ENCODE data around the gene POU3F3.

POU3F3 gene

GRCh38 chr2:104856973-104857261 lies 3.0 kb downstream of the POU3F3 start:
- Histone ChIP-seq H3K4me1 (ENCODE audit: control extremely low read depth in 1 of 4, control insufficient read depth in 4 of 4, insufficient read depth in 4 of 4, low read length in 3 of 4) (peaks cover 0 to 34% (median 25%) of the 10 kb centered on the region in 4 experiments), H3K4me3 (ENCODE audit: control insufficient read depth in 1 of 7, extremely low read depth in 1 of 7, insufficient read depth in 4 of 7, low read depth in 2 of 7, low read length in 6 of 7) (peak overlapping the region in 2 of 7 experiments; percentile 23 to 32), H3K27me3 (replicated peaks in 2 of 5; ENCODE audit: control insufficient read depth in 4 of 5, insufficient read depth in 5 of 5, low read length in 4 of 5) (peaks cover 32 to 88% (median 54%) of the 10 kb centered on the region in 5 experiments), H3K27ac (ENCODE audit: insufficient read depth in 1 of 2, low read depth in 1 of 2, low read length in 2 of 2, poor library complexity in 1 of 2, severe bottlenecking in 2 of 2) (no peak overlapping the region), H3K9me3 (ENCODE audit: control extremely low read depth in 1 of 5, control insufficient read depth in 4 of 5, insufficient read depth in 2 of 5, low read depth in 1 of 5, low read length in 4 of 5) (peaks cover 0 to 3% (median 0%) of the 10 kb centered on the region in 5 experiments), H3K36me3 (ENCODE audit: control insufficient read depth in 4 of 4, insufficient read depth in 4 of 4, low read length in 3 of 4) (no peaks in the 10 kb centered on the region)
- WGBS (ENCODE audit: insufficient coverage): 0% methylated on average over 6 of the region's 41 CpGs
- CTCF ChIA-PET: interaction anchor here (1.0 to 1.3 kb wide), 2 partner anchors 10 to 11 kb away, joined by 3 to 5 read pairs; no protein-coding TSS in a partner anchor
- POLR2A ChIA-PET: interaction anchor here (0.6 kb wide), 1 partner anchor 87 kb away, joined by 3 read pairs; no protein-coding TSS in a partner anchor
- DNase-seq: no peak

- ChIA-PET CTCF (interaction anchor here (1.0 to 2.2 kb wide), 2 partner anchors 10 to 11 kb away, joined by 3 to 9 read pairs; no protein-coding TSS in a partner anchor), POLR2A (interaction anchor here (0.6 kb wide), 1 partner anchor 87 kb away, joined by 3 read pairs; no protein-coding TSS in a partner anchor)
- Histone ChIP-seq H3K4me3 (ENCODE audit: control insufficient read depth in 1 of 7, extremely low read depth in 1 of 7, insufficient read depth in 4 of 7, low read depth in 2 of 7, low read length in 6 of 7) (peak overlapping the region in 2 of 7 experiments; percentile 23 to 32), H3K36me3 (ENCODE audit: control insufficient read depth in 4 of 4, insufficient read depth in 4 of 4, low read length in 3 of 4) (no peaks in the 10 kb centered on the region), H3K4me1 (ENCODE audit: control extremely low read depth in 1 of 4, control insufficient read depth in 4 of 4, insufficient read depth in 4 of 4, low read length in 3 of 4) (peaks cover 0 to 34% (median 25%) of the 10 kb centered on the region in 4 experiments), H3K9me3 (ENCODE audit: control extremely low read depth in 1 of 5, control insufficient read depth in 4 of 5, insufficient read depth in 2 of 5, low read depth in 1 of 5, low read length in 4 of 5) (peaks cover 0 to 3% (median 0%) of the 10 kb centered on the region in 5 experiments), H3K27me3 (replicated peaks in 2 of 5; ENCODE audit: control insufficient read depth in 4 of 5, insufficient read depth in 5 of 5, low read length in 4 of 5) (peaks cover 37 to 88% (median 53%) of the 10 kb centered on the region in 5 experiments), H3K27ac (ENCODE audit: insufficient read depth in 1 of 2, low read depth in 1 of 2, low read length in 2 of 2, poor library complexity in 1 of 2, severe bottlenecking in 2 of 2) (no peak overlapping the region)
- peak in 1 of 3 donors; percentile 24 for DNase-seq
- WGBS (ENCODE audit: insufficient coverage): 8% methylated on average over 5 of the region's 33 CpGs
These were observed 3.5 kb downstream of the POU3F3 start for GRCh38 chr2:104857262-104858005.

GRCh38 chr2:104858006-104858978 lies 4.4 kb downstream of the POU3F3 start:
- peak in 1 of 3 donors; percentile 38 for DNase-seq
- CTCF ChIA-PET: interaction anchor here (2.2 kb wide), 1 partner anchor 9 kb away, joined by 9 read pairs; no protein-coding TSS in a partner anchor
- H3K27me3 ChIP-seq (replicated peaks in 2 of 5; ENCODE audit: control insufficient read depth in 4 of 5, insufficient read depth in 5 of 5, low read length in 4 of 5): peaks cover 39 to 88% (median 53%) of the 10 kb centered on the region in 5 experiments
- H3K27ac ChIP-seq (ENCODE audit: insufficient read depth in 1 of 2, low read depth in 1 of 2, low read length in 2 of 2, poor library complexity in 1 of 2, severe bottlenecking in 2 of 2): no peak overlapping the region
- peaks cover 0 to 29% (median 18%) of the 10 kb centered on the region in 4 experiments for H3K4me1 ChIP-seq (ENCODE audit: control extremely low read depth in 1 of 4, control insufficient read depth in 4 of 4, insufficient read depth in 4 of 4, low read length in 3 of 4)
- WGBS (ENCODE audit: insufficient coverage): 14% methylated on average over 5 of the region's 18 CpGs
- POLR2A ChIA-PET: no interaction called here
- H3K4me3 ChIP-seq (ENCODE audit: control insufficient read depth in 1 of 7, extremely low read depth in 1 of 7, insufficient read depth in 4 of 7, low read depth in 2 of 7, low read length in 6 of 7): no peak overlapping the region
- peaks cover 0 to 3% (median 0%) of the 10 kb centered on the region in 5 experiments for H3K9me3 ChIP-seq (ENCODE audit: control extremely low read depth in 1 of 5, control insufficient read depth in 4 of 5, insufficient read depth in 2 of 5, low read depth in 1 of 5, low read length in 4 of 5)
- H3K36me3 ChIP-seq (ENCODE audit: control insufficient read depth in 4 of 4, insufficient read depth in 4 of 4, low read length in 3 of 4): no peaks in the 10 kb centered on the region

- CTCF ChIA-PET: interaction anchor here (2.2 kb wide), 1 partner anchor 8 kb away, joined by 9 read pairs; no protein-coding TSS in a partner anchor
- POLR2A ChIA-PET: no interaction called here
- H3K4me1 ChIP-seq (ENCODE audit: control extremely low read depth in 1 of 4, control insufficient read depth in 4 of 4, insufficient read depth in 4 of 4, low read length in 3 of 4): peaks cover 0 to 28% (median 15%) of the 10 kb centered on the region in 4 experiments
- DNase-seq: peak in 1 of 3 donors; percentile 41
- H3K9me3 ChIP-seq (ENCODE audit: control extremely low read depth in 1 of 5, control insufficient read depth in 4 of 5, insufficient read depth in 2 of 5, low read depth in 1 of 5, low read length in 4 of 5): peaks cover 0 to 2% (median 0%) of the 10 kb centered on the region in 5 experiments
- H3K36me3 ChIP-seq (ENCODE audit: control insufficient read depth in 4 of 4, insufficient read depth in 4 of 4, low read length in 3 of 4): no peaks in the 10 kb centered on the region
- peaks cover 40 to 89% (median 54%) of the 10 kb centered on the region in 5 experiments for H3K27me3 ChIP-seq (replicated peaks in 2 of 5; ENCODE audit: control insufficient read depth in 4 of 5, insufficient read depth in 5 of 5, low read length in 4 of 5)
- H3K27ac ChIP-seq (ENCODE audit: insufficient read depth in 1 of 2, low read depth in 1 of 2, low read length in 2 of 2, poor library complexity in 1 of 2, severe bottlenecking in 2 of 2): no peak overlapping the region
- 0% methylated on average over 1 of the region's 5 CpGs for WGBS (ENCODE audit: insufficient coverage)
- no peak overlapping the region for H3K4me3 ChIP-seq (ENCODE audit: control insufficient read depth in 1 of 7, extremely low read depth in 1 of 7, insufficient read depth in 4 of 7, low read depth in 2 of 7, low read length in 6 of 7)
These were observed 5.4 kb downstream of the POU3F3 start for GRCh38 chr2:104859291-104859765.

- Histone ChIP-seq H3K4me1 (ENCODE audit: control extremely low read depth in 1 of 4, control insufficient read depth in 4 of 4, insufficient read depth in 4 of 4, low read length in 3 of 4) (peaks cover 0 to 24% (median 14%) of the 10 kb centered on the region in 4 experiments), H3K36me3 (ENCODE audit: control insufficient read depth in 4 of 4, insufficient read depth in 4 of 4, low read length in 3 of 4) (no peaks in the 10 kb centered on the region), H3K4me3 (ENCODE audit: control insufficient read depth in 1 of 7, extremely low read depth in 1 of 7, insufficient read depth in 4 of 7, low read depth in 2 of 7, low read length in 6 of 7) (no peak overlapping the region), H3K27ac (ENCODE audit: insufficient read depth in 1 of 2, low read depth in 1 of 2, low read length in 2 of 2, poor library complexity in 1 of 2, severe bottlenecking in 2 of 2) (no peak overlapping the region), H3K9me3 (ENCODE audit: control extremely low read depth in 1 of 5, control insufficient read depth in 4 of 5, insufficient read depth in 2 of 5, low read depth in 1 of 5, low read length in 4 of 5) (no peaks in the 10 kb centered on the region), H3K27me3 (replicated peaks in 2 of 5; ENCODE audit: control insufficient read depth in 4 of 5, insufficient read depth in 5 of 5, low read length in 4 of 5) (peaks cover 37 to 89% (median 55%) of the 10 kb centered on the region in 5 experiments)
- no peak for DNase-seq
- CTCF ChIA-PET: interaction anchor here (2.5 kb wide), 1 partner anchor 10 kb away, joined by 11 read pairs; no protein-coding TSS in a partner anchor
- WGBS (ENCODE audit: insufficient coverage): 50% methylated on average over 1 of the region's 1 CpG
- POLR2A ChIA-PET: no interaction called here
These were observed 6.0 kb downstream of the POU3F3 start for GRCh38 chr2:104859766-104860450.

- Histone ChIP-seq H3K27me3 (replicated peaks in 2 of 5; ENCODE audit: control insufficient read depth in 4 of 5, insufficient read depth in 5 of 5, low read length in 4 of 5) (peaks cover 41 to 92% (median 60%) of the 10 kb centered on the region in 5 experiments), H3K4me3 (ENCODE audit: control insufficient read depth in 1 of 7, extremely low read depth in 1 of 7, insufficient read depth in 4 of 7, low read depth in 2 of 7, low read length in 6 of 7) (no peak overlapping the region), H3K4me1 (ENCODE audit: control extremely low read depth in 1 of 4, control insufficient read depth in 4 of 4, insufficient read depth in 4 of 4, low read length in 3 of 4) (peaks cover 0 to 24% (median 14%) of the 10 kb centered on the region in 4 experiments), H3K36me3 (ENCODE audit: control insufficient read depth in 4 of 4, insufficient read depth in 4 of 4, low read length in 3 of 4) (no peaks in the 10 kb centered on the region), H3K27ac (ENCODE audit: insufficient read depth in 1 of 2, low read depth in 1 of 2, low read length in 2 of 2, poor library complexity in 1 of 2, severe bottlenecking in 2 of 2) (no peak overlapping the region), H3K9me3 (ENCODE audit: control extremely low read depth in 1 of 5, control insufficient read depth in 4 of 5, insufficient read depth in 2 of 5, low read depth in 1 of 5, low read length in 4 of 5) (no peaks in the 10 kb centered on the region)
- 40% methylated on average over 1 of the region's 4 CpGs for WGBS (ENCODE audit: insufficient coverage)
- ChIA-PET POLR2A (no interaction called here), CTCF (interaction anchor here (2.5 kb wide), 1 partner anchor 10 kb away, joined by 11 read pairs; no protein-coding TSS in a partner anchor)
- peak in 1 of 3 donors; percentile 35 for DNase-seq
These were observed 6.5 kb downstream of the POU3F3 start for GRCh38 chr2:104860451-104860790.
